ENCODE data around the gene NIN.

NIN gene

DNA sequence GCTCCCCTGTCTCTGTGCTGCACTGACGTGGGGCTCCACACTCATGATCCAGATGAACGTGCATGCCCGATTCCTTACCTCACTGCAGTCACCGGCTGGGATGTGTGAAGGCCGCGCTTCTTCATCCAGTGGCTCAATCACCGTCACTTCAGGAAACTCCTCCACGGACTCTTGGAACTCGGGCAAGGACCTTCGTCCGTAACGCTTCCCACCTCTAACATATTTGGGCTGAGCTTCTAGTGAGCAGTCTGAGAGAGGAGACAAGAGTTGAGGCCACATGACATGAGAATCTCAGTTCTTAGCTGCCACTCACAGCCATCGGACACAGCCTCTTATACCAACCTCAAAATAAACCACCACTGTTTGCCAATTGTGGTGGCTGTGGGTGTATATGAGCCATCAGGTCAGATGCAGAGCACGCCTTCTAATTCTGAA, 38.3 kb downstream of the NIN start:
- no peak for DNase-seq (ENCODE audit: low read depth in 2 of 2)

- DNase-seq (ENCODE audit: low read depth in 2 of 2) = no peak
These were observed 38.9 kb downstream of the NIN start for GRCh38 chr14:50792051-50792477.

GRCh38 chr14:50791201-50791600, 39.8 kb downstream of the NIN start:
- no peak for DNase-seq (ENCODE audit: low read depth in 2 of 2)

- DNase-seq (ENCODE audit: low read depth in 2 of 2) = no peak
These were observed 40.4 kb downstream of the NIN start for GRCh38 chr14:50790589-50790988.

GRCh38 chr14:50786751-50787464, 44.1 kb downstream of the NIN start:
- no peak for DNase-seq (ENCODE audit: low read depth in 2 of 2)

- no peak for DNase-seq (ENCODE audit: low read depth in 2 of 2)
These were observed 45.4 kb downstream of the NIN start for GRCh38 chr14:50785457-50786063.

DNA sequence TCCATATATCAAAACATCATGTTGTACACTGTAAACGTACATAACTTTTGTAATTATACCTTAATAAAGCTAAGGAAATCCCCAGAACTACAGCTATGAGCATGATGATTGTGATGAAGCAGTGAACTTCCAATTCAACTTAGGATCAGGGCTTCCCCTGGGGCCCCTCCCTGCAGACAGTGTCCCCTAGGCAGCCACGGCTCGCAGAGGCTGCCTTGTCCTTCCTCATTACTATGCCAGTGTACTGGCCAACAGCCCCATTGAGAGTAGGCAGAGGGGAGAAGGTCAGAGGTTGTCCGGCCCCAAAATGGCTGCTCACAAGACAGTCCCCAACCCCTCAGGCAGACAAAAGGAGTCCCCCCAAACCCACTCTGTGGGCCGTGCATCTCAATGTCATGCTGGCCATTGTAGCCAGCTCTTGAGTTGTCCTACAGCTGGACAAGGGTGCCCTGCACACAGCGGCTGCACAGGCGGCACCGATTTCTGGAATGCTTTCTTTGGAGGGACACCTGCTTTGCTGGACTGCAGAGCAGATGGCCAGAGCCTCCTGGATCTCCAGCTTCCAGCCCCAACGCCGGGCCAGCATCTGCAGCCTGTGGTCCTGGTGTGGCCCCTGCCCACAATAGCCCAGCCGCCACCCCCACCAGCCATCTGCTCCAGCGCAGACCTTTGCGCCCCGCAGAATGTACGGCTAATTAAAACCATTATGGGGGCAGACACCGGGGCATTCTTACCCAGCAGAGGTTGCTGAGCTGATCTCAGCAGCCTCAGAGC, 46.1 kb downstream of the NIN start:
- no peak for DNase-seq (ENCODE audit: low read depth in 2 of 2)

GRCh38 chr14:50783563-50783962, 47.4 kb downstream of the NIN start:
- DNase-seq (ENCODE audit: low read depth in 2 of 2) = no peak

DNA sequence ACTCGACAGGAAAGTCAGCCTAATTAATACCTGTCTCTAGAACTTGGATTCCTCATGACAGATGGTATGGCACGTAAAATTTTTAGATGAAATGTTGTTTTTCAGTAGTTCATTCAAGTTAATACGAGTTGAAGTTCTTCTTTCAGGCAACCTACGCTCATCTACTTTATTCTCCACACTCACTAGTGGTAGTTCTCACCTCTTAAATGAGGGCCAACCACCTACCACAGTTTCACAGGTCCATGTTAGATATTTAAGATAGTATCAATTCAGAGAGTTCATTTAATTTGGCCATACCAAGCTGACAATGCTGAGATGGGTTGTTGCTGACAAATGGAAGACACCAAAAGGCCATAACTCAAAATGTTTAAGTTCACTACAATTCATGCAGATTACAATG, 50.6 kb downstream of the NIN start:
- DNase-seq (ENCODE audit: low read depth in 2 of 2) = no peak

DNA sequence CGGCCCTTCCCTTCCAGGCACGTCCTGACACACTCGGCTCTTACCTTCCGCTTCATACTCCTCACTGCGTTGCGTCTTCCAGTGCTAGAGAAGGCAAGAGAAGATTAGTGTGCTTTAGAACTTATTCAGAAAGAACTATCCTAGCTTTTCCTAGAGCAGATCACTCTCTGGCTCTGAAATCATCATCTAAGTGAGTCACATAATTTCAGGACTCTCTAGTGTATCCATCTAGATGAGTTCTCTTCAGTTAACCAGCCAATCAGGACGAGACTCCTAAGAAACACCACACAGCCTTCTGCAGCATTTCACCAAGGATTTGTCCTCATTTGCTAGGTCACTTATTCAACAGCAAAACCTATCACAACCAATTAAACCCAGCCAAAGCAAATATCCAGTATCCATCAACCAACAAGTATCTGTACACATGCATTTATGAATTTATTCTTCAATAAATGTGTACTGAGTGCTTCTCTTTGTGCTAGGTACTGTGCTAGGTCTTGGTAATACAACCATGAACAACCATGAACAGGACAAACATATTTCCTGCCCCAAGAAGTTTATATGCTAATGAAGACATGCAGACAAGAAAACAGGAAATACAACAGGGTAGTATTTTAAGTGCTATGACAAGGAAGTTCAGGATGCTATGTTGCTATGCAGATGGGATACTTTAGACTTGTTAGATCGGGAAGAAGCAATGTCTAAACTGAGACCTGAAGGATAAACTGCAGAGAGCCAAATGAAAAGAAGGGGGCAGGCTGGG, 52.1 kb downstream of the NIN start:
- DNase-seq (ENCODE audit: low read depth in 2 of 2) = no peak

- DNase-seq (ENCODE audit: low read depth in 2 of 2) = no peak
These were observed 54.4 kb downstream of the NIN start for GRCh38 chr14:50776522-50776921.

DNA sequence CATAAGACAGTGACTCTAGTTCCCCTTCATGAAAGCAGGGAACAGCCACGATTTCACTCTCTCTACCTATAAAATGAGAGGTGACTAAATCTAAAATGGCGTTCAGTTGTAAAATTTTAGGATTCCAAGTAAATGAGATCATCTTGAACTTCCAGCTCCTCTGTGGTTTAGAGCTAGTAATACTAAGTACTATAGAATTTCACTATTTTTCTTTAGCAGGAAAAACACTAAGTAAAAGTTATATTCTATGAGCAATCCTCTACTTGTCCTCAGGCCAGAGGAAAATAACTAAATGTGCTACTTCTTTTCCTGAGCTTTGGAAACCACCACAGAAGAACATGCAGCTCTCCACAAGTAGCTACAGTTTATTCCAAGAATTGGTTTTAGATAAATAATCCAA, 55.6 kb downstream of the NIN start:
- DNase-seq (ENCODE audit: low read depth in 2 of 2) = no peak

GRCh38 chr14:50774542-50775267, 56.3 kb downstream of the NIN start:
- DNase-seq (ENCODE audit: low read depth in 2 of 2) = no peak

DNA sequence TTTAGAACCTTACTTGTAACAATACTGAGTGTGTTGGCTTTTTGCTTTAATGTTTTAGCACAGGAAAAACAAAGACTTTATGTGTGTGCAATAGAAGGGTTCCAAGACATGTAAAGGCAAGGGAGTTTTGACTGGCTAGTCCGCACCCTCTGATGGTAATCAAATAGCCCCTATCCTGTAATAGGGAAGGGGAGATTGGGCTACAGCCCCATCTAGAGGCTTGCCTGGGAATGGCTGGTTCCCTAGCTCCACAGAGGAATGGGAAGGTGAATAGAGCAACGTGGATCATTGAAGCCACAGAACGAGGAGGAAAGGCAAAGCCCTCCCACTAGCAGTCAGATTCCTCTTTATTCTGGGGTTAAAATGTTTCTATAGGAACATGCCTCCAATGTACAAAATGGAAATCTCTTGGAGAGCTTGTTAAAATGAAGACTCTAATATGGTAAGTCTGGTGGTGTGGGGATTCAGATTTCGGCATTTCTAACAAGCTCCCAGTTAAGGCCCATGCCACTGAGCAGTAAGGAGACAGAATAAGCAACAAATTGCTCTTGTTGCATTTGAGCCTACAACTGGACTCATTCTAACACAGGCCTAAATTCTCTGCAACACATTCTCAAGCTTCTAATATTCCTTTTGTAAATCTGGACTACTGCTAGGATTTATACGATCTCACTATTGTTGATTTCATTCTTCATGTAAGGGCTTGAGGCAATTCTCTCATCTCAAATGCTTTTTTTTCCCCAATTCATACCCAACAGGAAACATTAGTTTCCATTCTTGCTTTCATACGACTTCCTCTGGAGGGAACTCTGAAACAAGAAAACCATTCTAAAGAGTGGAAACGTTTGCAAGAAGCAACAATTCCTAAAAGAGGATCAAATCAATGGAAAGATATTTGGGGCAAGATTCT, 57.1 kb downstream of the NIN start:
- no peak for DNase-seq (ENCODE audit: low read depth in 2 of 2)

GRCh38 chr14:50772412-50772811, 58.5 kb downstream of the NIN start:
- DNase-seq (ENCODE audit: low read depth in 2 of 2) = no peak

GRCh38 chr14:50770586-50770985, 60.4 kb downstream of the NIN start:
- no peak for DNase-seq (ENCODE audit: low read depth in 2 of 2)

GRCh38 chr14:50769863-50770500, 61.0 kb downstream of the NIN start:
- no peak for DNase-seq (ENCODE audit: low read depth in 2 of 2)

DNA sequence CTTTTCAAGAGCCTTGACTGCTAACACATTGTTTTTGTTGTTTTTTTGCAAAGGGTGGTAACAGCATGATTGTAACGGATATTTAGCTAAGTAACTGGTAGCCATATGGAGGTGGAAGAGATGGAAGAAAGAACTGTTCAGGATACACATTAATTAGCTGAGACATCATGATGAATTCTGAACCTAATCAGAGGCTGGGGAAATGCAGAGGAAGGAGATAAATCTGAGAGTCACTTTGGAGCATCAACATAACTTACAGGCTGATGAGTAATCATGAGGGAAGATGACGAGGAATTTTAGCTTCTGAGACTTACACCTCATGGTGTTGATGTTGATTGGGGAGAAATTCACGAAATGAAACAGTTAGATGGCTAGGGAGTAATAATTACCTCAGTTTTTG, 62.3 kb downstream of the NIN start:
- no peak for DNase-seq (ENCODE audit: low read depth in 2 of 2)

DNA sequence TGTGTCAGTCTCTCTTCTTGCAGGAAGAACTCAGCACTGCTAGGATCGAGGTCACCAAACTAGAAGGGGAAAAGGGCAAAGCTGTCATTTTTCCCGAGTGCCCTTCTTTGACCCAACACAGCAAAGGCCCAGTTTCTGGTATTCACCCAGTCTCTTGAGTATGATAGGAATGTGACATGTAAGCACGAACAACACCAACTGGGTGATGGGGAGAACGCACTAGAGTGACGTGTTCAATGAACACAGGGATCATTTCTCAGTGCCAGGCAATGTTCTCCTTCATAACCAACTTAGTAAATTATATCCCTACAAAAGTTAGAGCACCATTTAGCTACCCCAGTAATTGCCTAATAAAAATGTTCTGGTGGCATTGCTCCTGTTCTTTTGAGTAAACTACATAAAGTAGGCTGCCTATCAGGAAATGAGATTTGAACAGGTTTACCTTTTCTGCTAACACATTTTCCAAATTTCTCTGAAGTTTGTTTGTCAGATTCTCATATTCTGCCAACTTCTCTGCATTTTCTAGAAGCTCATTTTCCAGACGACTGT, 64.5 kb downstream of the NIN start:
- no peak for DNase-seq (ENCODE audit: low read depth in 2 of 2)

All from stimulated activated CD8-positive, alpha-beta memory T cell treated with anti-CD3 and anti-CD28 coated beads, Interleukin-7, amount 100 ng/mL, for 4 hours (primary cell).